AG04450 (cell line): ENCODE data around the gene KCNIP4. TPM values are rescaled to one million over a fixed set of nuclear protein-coding genes. Genes with fewer than 3 reads are reported as not detected.

Source experiments
- CTCF ChIA-PET: fragments of 300-600, 350-600 bp; formaldehyde crosslinking; extraction: SDS; loops from one replicate; lab custom pipeline; 2022; ENCODE audit warnings: antibody characterized with exemption, inconsistent platforms; lab: Charles Lee
- POLR2A ChIA-PET: fragments of 350-600 bp; formaldehyde crosslinking; extraction: SDS; loops from one replicate; lab custom pipeline; 2021; ENCODE audit warnings: antibody characterized with exemption, inconsistent platforms; lab: Yijun Ruan, JAX
- DNase-seq: peaks from one replicate; pipeline ENCODE4 v3.0.0-alpha.2; 2011; ENCODE audit warnings: low read depth, low spot score
- H3K27ac ChIP-seq: one replicate; pipeline ENCODE4 v1.5.1; 2012; ENCODE audit warnings: low read depth, low read length, control low read depth
- H3K27me3 ChIP-seq: one replicate; pipeline ENCODE4 v1.6.0; 2012; ENCODE audit warnings: low read length; ENCODE audit not compliant: control insufficient read depth, insufficient read depth
- H3K4me3 ChIP-seq: 2 replicates; pipeline ENCODE4 v1.5.1; 2011; ENCODE audit warnings: mild to moderate bottlenecking, low read depth, low read length, control low read depth
- H3K9me3 ChIP-seq: 2 replicates; pipeline ENCODE4 v1.5.1; 2012; ENCODE audit warnings: low read length; ENCODE audit not compliant: control insufficient read depth, insufficient read depth
- CTCF ChIP-seq: IDR thresholded peaks from 2 replicates; pipeline ENCODE4 v1.5.1; 2011; ENCODE audit warnings: low read depth, low read length, control low read depth, inconsistent platforms
- polyA plus RNA-seq: library from polyadenylated mRNA; depleted of rRNA; stranded (reverse); fragments of >200 nt; gene quantifications from 2 replicates; pipeline ENCODE4 v1.2.3, GENCODE V29; 2011

Gene KCNIP4
- polyA plus RNA-seq, 1 experiment = not detected

- Histone ChIP-seq H3K4me3 (no peak overlapping the region), H3K27ac (no peak overlapping the region), H3K27me3 (no peaks in the 10 kb centered on the region), H3K9me3 (no peaks in the 10 kb centered on the region)
- TF ChIP-seq CTCF = no peak
- POLR2A ChIA-PET = no interaction called here
- no peak for DNase-seq
- CTCF ChIA-PET = interaction anchor here (0.7 kb wide), 1 partner anchor 31 kb away, joined by 3 read pairs; no protein-coding TSS in a partner anchor
Observed at GRCh38 chr4:21733894-21734630, 214.5 kb downstream of the KCNIP4 start.

GRCh38 chr4:21728304-21728703, 220.3 kb downstream of the KCNIP4 start:
- Histone ChIP-seq H3K4me3 (no peak overlapping the region), H3K9me3 (no peaks in the 10 kb centered on the region), H3K27ac (no peak overlapping the region), H3K27me3 (no peaks in the 10 kb centered on the region)
- POLR2A ChIA-PET = no interaction called here
- TF ChIP-seq CTCF = no peak
- no peak for DNase-seq
- CTCF ChIA-PET = no interaction called here

GRCh38 chr4:21726255-21726815, 222.2 kb downstream of the KCNIP4 start:
- H3K4me3 ChIP-seq = no peak overlapping the region
- no peaks in the 10 kb centered on the region for H3K9me3 ChIP-seq
- CTCF ChIA-PET = no interaction called here
- no peak for TF ChIP-seq CTCF
- no peak for DNase-seq
- no peaks in the 10 kb centered on the region for H3K27me3 ChIP-seq
- no peak overlapping the region for H3K27ac ChIP-seq
- POLR2A ChIA-PET = no interaction called here

- ChIA-PET POLR2A (no interaction called here), CTCF (no interaction called here)
- no peak for DNase-seq
- Histone ChIP-seq H3K9me3 (no peaks in the 10 kb centered on the region), H3K4me3 (no peak overlapping the region), H3K27ac (no peak overlapping the region), H3K27me3 (no peaks in the 10 kb centered on the region)
- no peak for TF ChIP-seq CTCF
Observed at GRCh38 chr4:21722157-21722839, 226.3 kb downstream of the KCNIP4 start.

GRCh38 chr4:21716531-21716930, 232.0 kb downstream of the KCNIP4 start:
- CTCF ChIA-PET = no interaction called here
- POLR2A ChIA-PET = no interaction called here
- no peak for DNase-seq
- Histone ChIP-seq H3K4me3 (no peak overlapping the region), H3K27ac (no peak overlapping the region), H3K9me3 (peaks cover 4% of the 10 kb centered on the region; the same call in 1 of the 2 replicates), H3K27me3 (no peaks in the 10 kb centered on the region)
- no peak for TF ChIP-seq CTCF
